Caco-2 (cell line): ENCODE results near the gene PSMD11. TPM values are rescaled to one million over a fixed set of nuclear protein-coding genes. Genes with fewer than 3 reads are reported as not detected.
"Not testable (repeated sequence)": the region's sequence is repeated elsewhere in the genome, so short reads cannot be mapped to it uniquely, and the experiment has no call there.

Experiments used
- BruUV-seq: library from RNA; stranded (reverse); fragments of 400-500 nt; replicated peaks from 2 replicates; lab custom pipeline; 2021; lab: Mats Ljungman, UMichigan
- CTCF ChIA-PET: fragments of 300-600 bp; sonication (Branson Sonifier 250); formaldehyde crosslinking; loops from one replicate; lab custom pipeline; 2022; ENCODE audit warnings: antibody characterized with exemption; lab: Charles Lee
- POLR2A ChIA-PET: fragments of 300-600 bp; sonication (Branson Sonifier 250); formaldehyde crosslinking; loops from one replicate; lab custom pipeline; 2022; ENCODE audit warnings: antibody characterized with exemption; lab: Charles Lee
- DNase-seq, 2 experiments: peaks; one replicate each; pipeline versions ENCODE4 v3.0.0 to v3.0.0-alpha.2; 2020 to 2022
- H3K27me3 ChIP-seq: replicated peaks from 2 replicates; pipeline ENCODE4 v1.6.0; 2011; ENCODE audit warnings: low read length; ENCODE audit not compliant: control insufficient read depth, insufficient read depth
- H3K36me3 ChIP-seq: 2 replicates; pipeline ENCODE4 v1.5.1; 2011; ENCODE audit warnings: low read length; ENCODE audit not compliant: control insufficient read depth, insufficient read depth
- H3K4me1 ChIP-seq: fragments of 250-450 bp; sonication (Bioruptor Pico); 2 replicates; pipeline ENCODE4 v1.5.1; 2020; ENCODE audit warnings: mild to moderate bottlenecking
- H3K4me3 ChIP-seq: 2 replicates; pipeline ENCODE4 v1.5.1; 2011; ENCODE audit warnings: low read depth, mild to moderate bottlenecking, control low read depth, low read length
- H3K9me3 ChIP-seq: fragments of 250-450 bp; sonication (Bioruptor Pico); 2 replicates; pipeline ENCODE4 v1.5.1; 2020; ENCODE audit warnings: mild to moderate bottlenecking, moderate library complexity
- H3K27ac Mint-ChIP-seq: one replicate; pipeline ENCODE4 v1.8.0; 2022; ENCODE audit warnings: mixed read lengths; ENCODE audit not compliant: unreplicated experiment
- H3K27me3 Mint-ChIP-seq: one replicate; pipeline ENCODE4 v1.8.0; 2022; ENCODE audit warnings: mixed read lengths; ENCODE audit not compliant: insufficient read depth, unreplicated experiment
- H3K36me3 Mint-ChIP-seq: one replicate; pipeline ENCODE4 v1.8.0; 2022; ENCODE audit warnings: mild to moderate bottlenecking, mixed read lengths; ENCODE audit not compliant: insufficient read depth, unreplicated experiment
- H3K4me1 Mint-ChIP-seq: one replicate; pipeline ENCODE4 v1.8.0; 2022; ENCODE audit warnings: low read depth, mixed read lengths; ENCODE audit not compliant: unreplicated experiment
- H3K4me3 Mint-ChIP-seq: one replicate; pipeline ENCODE4 v1.8.0; 2022; ENCODE audit warnings: mild to moderate bottlenecking, moderate library complexity, mixed read lengths; ENCODE audit not compliant: unreplicated experiment
- H3K9me3 Mint-ChIP-seq: one replicate; pipeline ENCODE4 v1.8.0; 2022; ENCODE audit warnings: mixed read lengths; ENCODE audit not compliant: unreplicated experiment
- intact Hi-C: fragments of 100-400 bp; cut with micrococcal nuclease; formaldehyde crosslinking; loops from one replicate; pipeline ENCODE4 v1.10.0; 2022; ENCODE audit not compliant: unreplicated experiment
- total RNA-seq: library from RNA; stranded (reverse); gene quantifications from 2 replicates; pipeline ENCODE4 v1.2.3, GENCODE V29; 2022
- TF ChIP-seq, protein P1 (sequence below), 2 experiments: fragments of 200-600 bp in 1 of 2; IDR thresholded peaks; 1 replicate in 1 of 2; 2 replicates in 1 of 2; pipeline versions ENCODE4 v1.5.1 to v1.8.0; 2011 to 2022; ENCODE audit warnings: antibody characterized with exemption in 1 of 2, control low read depth in 1 of 2, inconsistent platforms in 1 of 2, low read depth in 1 of 2, low read length in 1 of 2, mild to moderate bottlenecking in 1 of 2, moderate library complexity in 1 of 2; ENCODE audit not compliant: insufficient read depth in 1 of 2, severe bottlenecking in 1 of 2, unreplicated experiment in 1 of 2

The PSMD11 gene
- total RNA-seq, 1 experiment from 2014 or later = 208 TPM

DNA sequence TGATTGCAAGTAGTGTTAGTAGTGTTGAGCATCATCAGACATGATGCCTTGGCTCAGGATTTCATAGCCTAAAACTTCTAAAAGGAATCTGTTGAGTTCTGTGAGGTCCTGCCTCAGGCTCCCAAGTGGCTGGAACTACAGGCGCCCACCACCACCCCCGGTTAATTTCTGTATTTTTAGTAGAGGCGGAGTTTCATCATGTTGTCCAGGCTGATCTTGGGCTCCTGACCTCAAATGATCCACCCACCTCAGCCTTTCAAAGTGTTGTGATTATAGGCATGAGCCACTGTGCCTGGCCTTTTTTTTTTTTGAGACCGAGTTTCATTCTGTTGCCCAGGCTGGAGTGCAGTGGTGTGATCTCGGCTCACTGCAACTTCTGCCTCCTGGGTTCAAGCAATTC lies 5.7 kb downstream of the PSMD11 start:
- Mint-ChIP-seq H3K4me3 (no peak overlapping the region), H3K27me3 (no peaks in the 10 kb centered on the region), H3K36me3 (peaks cover 98% of the 10 kb centered on the region), H3K27ac (no peak overlapping the region), H3K4me1 (peaks cover 15% of the 10 kb centered on the region), H3K9me3 (no peaks in the 10 kb centered on the region)
- no peak for DNase-seq
- no peaks in the 10 kb centered on the region for H3K27me3 ChIP-seq
- CTCF ChIA-PET = no interaction called here
- H3K9me3 ChIP-seq = no peaks in the 10 kb centered on the region
- no TSS peak for BruUV-seq
- POLR2A ChIA-PET = no interaction called here
- no peak overlapping the region for H3K4me3 ChIP-seq
- TF ChIP-seq, protein P1, sequence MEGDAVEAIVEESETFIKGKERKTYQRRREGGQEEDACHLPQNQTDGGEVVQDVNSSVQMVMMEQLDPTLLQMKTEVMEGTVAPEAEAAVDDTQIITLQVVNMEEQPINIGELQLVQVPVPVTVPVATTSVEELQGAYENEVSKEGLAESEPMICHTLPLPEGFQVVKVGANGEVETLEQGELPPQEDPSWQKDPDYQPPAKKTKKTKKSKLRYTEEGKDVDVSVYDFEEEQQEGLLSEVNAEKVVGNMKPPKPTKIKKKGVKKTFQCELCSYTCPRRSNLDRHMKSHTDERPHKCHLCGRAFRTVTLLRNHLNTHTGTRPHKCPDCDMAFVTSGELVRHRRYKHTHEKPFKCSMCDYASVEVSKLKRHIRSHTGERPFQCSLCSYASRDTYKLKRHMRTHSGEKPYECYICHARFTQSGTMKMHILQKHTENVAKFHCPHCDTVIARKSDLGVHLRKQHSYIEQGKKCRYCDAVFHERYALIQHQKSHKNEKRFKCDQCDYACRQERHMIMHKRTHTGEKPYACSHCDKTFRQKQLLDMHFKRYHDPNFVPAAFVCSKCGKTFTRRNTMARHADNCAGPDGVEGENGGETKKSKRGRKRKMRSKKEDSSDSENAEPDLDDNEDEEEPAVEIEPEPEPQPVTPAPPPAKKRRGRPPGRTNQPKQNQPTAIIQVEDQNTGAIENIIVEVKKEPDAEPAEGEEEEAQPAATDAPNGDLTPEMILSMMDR (IDR thresholded peaks at IDR 0.05; ENCODE audit: insufficient read depth in 1 of 2, low read depth in 1 of 2, low read length in 1 of 2, severe bottlenecking in 1 of 2, unreplicated experiment in 1 of 2) = no peak
- intact Hi-C loops = no loop called here
- peaks cover 9% of the 10 kb centered on the region for H3K4me1 ChIP-seq
- peaks cover 1% of the 10 kb centered on the region for H3K36me3 ChIP-seq

DNA sequence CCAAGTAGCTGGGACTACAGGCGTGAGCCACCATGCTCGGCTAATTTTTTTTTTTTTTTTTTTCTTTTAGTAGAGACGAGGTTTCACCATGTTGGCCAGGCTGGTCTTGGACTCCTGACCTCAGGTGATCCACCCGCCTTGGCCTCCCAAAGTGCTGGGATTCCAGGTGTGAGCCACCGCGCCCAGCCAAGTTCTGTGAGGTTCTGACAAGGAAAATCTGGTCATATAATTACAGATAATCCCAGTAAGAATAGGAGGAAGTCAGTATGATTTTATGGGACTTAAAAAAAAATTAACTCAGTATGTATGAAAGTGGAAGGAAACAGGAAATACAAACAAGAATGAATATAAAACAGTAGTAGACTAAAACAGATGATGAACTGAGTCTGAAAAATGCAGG lies 6.1 kb downstream of the PSMD11 start:
- H3K9me3 ChIP-seq, BruUV-seq, H3K9me3 Mint-ChIP-seq, H3K4me3 Mint-ChIP-seq, H3K4me1 ChIP-seq, DNase-seq, H3K27me3 ChIP-seq, H3K27ac Mint-ChIP-seq, POLR2A ChIA-PET, CTCF ChIA-PET, H3K36me3 ChIP-seq, H3K27me3 Mint-ChIP-seq, intact Hi-C loops, H3K4me3 ChIP-seq: not testable (repeated sequence)
- peaks cover 14% of the 10 kb centered on the region for H3K4me1 Mint-ChIP-seq
- H3K36me3 Mint-ChIP-seq = peaks cover 98% of the 10 kb centered on the region

DNA sequence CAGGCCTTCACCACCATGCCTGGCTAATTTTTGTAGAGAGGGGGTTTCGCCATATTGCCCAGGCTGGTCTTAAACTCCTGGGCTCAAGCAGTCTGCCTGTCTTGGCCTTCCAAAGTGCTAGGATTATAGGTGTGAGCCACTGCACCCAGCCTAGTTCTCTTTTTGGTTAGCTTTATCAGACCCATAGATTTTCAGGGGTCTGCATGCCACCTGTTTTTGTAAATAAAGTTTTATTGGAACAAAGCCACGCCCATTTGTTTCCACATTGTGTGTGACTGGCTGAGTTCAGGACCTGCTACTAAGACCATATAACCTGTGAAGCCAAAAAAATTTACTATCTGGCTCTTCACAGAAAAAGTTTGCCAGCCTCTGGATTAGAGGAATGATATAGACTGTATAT lies 7.6 kb downstream of the PSMD11 start:
- H3K9me3 Mint-ChIP-seq = no peaks in the 10 kb centered on the region
- no peak for DNase-seq
- BruUV-seq = no TSS peak
- H3K4me1 Mint-ChIP-seq = peaks cover under 1% of the 10 kb centered on the region
- peaks cover 96% of the 10 kb centered on the region for H3K36me3 Mint-ChIP-seq
- CTCF ChIA-PET = no interaction called here
- Histone ChIP-seq H3K27me3 (no peaks in the 10 kb centered on the region), H3K4me3 (no peak overlapping the region), H3K36me3 (peaks cover 1% of the 10 kb centered on the region), H3K9me3 (no peaks in the 10 kb centered on the region), H3K4me1 (no peaks in the 10 kb centered on the region; the same call in 1 of the 2 replicates)
- H3K4me3 Mint-ChIP-seq = no peak overlapping the region
- intact Hi-C loops = no loop called here
- POLR2A ChIA-PET = no interaction called here
- no peak overlapping the region for H3K27ac Mint-ChIP-seq
- H3K27me3 Mint-ChIP-seq = no peaks in the 10 kb centered on the region
- TF ChIP-seq, protein P1 (IDR thresholded peaks at IDR 0.05; ENCODE audit: insufficient read depth in 1 of 2, low read depth in 1 of 2, low read length in 1 of 2, severe bottlenecking in 1 of 2, unreplicated experiment in 1 of 2) = no peak

DNA sequence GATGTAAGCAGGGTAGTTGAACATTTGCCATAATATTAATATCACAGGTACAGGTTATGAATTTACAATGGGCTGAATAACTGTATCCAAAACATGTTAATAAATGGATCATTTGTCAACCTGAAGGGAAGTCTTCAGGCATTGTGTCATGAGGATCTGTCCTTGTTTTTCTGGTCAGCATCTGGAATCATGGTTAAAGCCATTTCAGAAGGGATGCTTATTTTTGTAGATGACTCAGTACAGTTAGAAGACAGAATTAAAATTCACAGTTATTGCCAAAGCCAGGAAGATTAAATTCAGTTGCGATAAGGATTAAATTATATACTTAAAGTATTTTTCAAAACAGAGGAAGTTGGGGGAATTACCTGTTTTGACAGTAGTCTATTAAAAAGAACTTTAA lies 8.0 kb downstream of the PSMD11 start:
- intact Hi-C loops = no loop called here
- Histone ChIP-seq H3K4me3 (no peak overlapping the region), H3K27me3 (no peaks in the 10 kb centered on the region), H3K36me3 (peaks cover 1% of the 10 kb centered on the region), H3K9me3 (no peaks in the 10 kb centered on the region), H3K4me1 (no peaks in the 10 kb centered on the region; the same call in 1 of the 2 replicates)
- H3K9me3 Mint-ChIP-seq = no peaks in the 10 kb centered on the region
- TF ChIP-seq, protein P1 (IDR thresholded peaks at IDR 0.05; ENCODE audit: insufficient read depth in 1 of 2, low read depth in 1 of 2, low read length in 1 of 2, severe bottlenecking in 1 of 2, unreplicated experiment in 1 of 2) = no peak
- no peak for DNase-seq
- ChIA-PET POLR2A (no interaction called here), CTCF (no interaction called here)
- H3K4me1 Mint-ChIP-seq = no peaks in the 10 kb centered on the region
- H3K27me3 Mint-ChIP-seq = no peaks in the 10 kb centered on the region
- BruUV-seq = no TSS peak
- H3K36me3 Mint-ChIP-seq = peaks cover 96% of the 10 kb centered on the region
- H3K4me3 Mint-ChIP-seq = no peak overlapping the region
- H3K27ac Mint-ChIP-seq = no peak overlapping the region
